Measurements from ENCODE around the gene RPS14.

Gene RPS14

DNA sequence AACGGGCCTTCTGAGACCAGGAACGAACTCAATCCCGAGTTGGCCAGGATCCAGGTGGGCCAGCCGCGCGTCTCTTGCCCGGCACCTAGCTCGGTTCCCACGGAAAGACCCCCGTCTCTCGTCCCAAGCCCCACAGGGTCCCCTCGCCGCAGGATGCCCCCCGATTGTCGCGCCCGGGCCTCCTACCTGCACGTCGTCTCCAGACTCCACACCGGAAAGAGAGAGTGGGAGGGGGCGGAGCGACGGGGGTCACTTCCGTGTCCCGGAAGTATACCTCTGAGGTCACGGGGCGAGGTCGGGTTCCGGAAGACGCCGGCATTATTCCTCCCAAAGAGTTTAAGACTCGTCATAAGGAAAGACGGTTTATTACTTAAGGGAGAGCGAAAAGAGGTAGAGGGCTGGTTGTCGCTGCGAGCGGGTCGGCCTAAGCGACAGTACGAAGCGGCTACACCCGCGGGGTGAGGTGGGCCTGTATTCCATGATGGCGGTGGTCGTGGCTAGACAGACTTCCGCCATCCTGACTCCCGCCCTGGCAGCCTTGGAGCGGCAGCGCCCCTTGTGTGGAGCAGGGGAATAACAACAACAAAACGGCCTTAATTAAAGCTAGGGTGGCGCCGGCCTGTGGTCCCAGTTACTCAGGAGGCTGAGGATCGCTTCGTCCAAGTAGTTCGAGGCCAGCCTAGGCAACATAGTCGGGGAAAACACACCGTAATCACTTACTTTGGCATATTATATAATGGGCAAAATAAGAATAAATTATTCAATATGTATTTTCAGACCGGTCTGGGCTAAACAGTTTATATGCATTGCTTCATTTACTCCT is at the start of gene RPS14:
Gene RPS14 (minus strand): TSS at position 223 of the 823 bp plus-strand sequence. CDS start 2,006 bp downstream, outside the sequence.
- DNase-seq (ENCODE audit: low read depth in 2 of 2) = peak; percentile 87 to 92

DNA sequence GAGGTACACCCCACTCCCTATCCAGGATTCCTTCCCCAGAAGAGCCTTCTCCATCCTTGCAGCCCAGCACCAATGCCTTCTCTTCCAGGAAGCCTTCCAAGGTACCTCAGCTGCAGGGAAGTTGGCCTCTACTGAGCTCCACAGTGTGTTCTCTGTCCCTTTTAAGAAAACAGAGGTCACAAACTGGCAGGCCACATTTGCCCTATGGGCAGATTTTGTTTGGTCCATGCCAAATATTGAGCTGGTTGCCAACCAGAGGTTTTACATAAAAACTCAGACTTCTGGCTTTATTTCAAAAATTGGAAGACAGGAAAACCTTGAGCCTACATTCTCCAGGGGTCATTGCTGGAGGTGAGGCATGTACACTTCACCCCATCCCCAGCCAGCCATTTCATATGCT is 49.4 kb upstream of the RPS14 start:
- no peak for DNase-seq (ENCODE audit: low read depth in 2 of 2)

GRCh38 chr5:150498501-150498900 is 49.0 kb upstream of the RPS14 start:
- no peak for DNase-seq (ENCODE audit: low read depth in 2 of 2)

GRCh38 chr5:150497989-150498317 is 48.4 kb upstream of the RPS14 start:
- no peak for DNase-seq (ENCODE audit: low read depth in 2 of 2)

DNA sequence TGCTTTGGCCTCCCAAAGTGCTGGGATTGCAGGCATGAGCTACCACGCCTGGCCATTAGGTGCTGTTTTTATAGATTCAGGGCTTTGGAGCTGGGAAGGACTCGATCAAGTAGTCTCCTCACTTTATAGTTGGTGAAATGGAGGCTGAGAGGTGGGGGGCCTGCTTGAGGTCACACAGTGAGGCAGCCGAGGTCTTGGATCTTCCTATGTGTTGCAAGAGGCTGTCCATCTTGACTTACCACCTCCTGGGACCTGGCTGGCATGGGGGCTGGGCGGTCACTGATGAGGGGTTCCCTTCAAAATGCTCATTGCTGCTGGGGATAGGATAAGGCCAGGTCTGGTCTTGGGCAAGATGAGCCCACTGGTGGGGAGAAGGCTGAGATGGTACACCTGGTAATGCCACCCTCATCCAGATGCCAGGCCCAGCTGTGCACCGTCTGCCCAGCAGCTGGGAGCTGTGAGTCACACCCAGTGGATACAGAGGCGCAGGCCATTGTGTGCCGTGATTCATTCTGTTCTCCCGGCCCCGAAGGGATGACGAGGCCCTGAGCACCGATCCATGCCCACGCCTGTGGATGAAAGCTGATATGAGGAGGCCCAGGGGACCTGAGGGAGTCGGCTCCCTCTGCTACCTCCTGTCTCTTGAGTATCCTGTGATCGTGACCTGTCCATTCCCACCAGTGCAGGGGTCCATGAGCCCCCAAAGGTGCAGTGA is 47.9 kb upstream of the RPS14 start:
- no peak for DNase-seq (ENCODE audit: low read depth in 2 of 2)

- DNase-seq (ENCODE audit: low read depth in 2 of 2) = no peak
Measured at GRCh38 chr5:150496534-150496933, 47.0 kb upstream of the RPS14 start.

DNA sequence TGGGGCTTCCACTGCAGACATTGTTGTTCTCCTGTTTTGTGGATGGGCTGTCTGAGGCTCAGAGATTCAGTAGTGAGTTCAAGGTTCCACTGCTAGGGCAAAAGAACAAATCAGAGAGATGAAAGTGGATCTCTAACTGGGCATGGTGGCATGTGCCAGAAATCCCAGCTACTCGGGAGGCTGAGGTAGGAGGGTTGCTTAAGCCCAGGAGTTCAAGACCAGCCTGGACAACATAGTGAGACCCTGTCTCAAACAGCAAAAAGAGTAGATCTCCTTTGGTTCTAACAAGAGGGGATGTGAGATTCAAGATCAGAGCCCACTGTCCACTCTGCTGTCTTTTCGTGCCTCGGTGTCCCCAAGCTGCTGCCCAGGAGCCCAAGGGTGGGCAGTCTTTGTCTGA is 46.6 kb upstream of the RPS14 start:
- DNase-seq (ENCODE audit: low read depth in 2 of 2) = no peak

- no peak for DNase-seq (ENCODE audit: low read depth in 2 of 2)
Measured at GRCh38 chr5:150492621-150493020, 43.1 kb upstream of the RPS14 start.

GRCh38 chr5:150491876-150492275 is 42.3 kb upstream of the RPS14 start:
- no peak for DNase-seq (ENCODE audit: low read depth in 2 of 2)

DNA sequence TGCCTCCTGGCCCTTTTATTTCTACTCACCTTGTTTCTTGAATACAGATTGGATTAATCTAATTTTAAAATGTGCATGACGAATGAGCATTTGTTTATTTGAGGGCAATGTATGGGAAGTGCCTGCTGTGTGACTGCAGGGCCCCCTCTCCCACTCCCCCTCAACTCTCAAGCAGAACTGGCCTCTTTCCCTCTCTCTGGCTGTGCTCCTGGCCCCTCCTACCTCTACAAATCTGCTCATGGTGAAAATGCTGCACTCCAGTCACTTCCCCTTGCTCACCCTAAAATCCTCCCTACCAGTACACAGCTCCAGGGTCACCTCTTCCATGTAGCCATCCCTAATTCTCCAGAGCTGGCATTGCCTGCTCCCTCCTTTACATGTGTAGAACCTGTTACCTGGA is 41.2 kb upstream of the RPS14 start:
- no peak for DNase-seq (ENCODE audit: low read depth in 2 of 2)

- DNase-seq (ENCODE audit: low read depth in 2 of 2) = no peak
Measured at GRCh38 chr5:150490296-150490669, 40.7 kb upstream of the RPS14 start.

- DNase-seq (ENCODE audit: low read depth in 2 of 2) = no peak
Measured at GRCh38 chr5:150489360-150490295, 40.1 kb upstream of the RPS14 start.

DNA sequence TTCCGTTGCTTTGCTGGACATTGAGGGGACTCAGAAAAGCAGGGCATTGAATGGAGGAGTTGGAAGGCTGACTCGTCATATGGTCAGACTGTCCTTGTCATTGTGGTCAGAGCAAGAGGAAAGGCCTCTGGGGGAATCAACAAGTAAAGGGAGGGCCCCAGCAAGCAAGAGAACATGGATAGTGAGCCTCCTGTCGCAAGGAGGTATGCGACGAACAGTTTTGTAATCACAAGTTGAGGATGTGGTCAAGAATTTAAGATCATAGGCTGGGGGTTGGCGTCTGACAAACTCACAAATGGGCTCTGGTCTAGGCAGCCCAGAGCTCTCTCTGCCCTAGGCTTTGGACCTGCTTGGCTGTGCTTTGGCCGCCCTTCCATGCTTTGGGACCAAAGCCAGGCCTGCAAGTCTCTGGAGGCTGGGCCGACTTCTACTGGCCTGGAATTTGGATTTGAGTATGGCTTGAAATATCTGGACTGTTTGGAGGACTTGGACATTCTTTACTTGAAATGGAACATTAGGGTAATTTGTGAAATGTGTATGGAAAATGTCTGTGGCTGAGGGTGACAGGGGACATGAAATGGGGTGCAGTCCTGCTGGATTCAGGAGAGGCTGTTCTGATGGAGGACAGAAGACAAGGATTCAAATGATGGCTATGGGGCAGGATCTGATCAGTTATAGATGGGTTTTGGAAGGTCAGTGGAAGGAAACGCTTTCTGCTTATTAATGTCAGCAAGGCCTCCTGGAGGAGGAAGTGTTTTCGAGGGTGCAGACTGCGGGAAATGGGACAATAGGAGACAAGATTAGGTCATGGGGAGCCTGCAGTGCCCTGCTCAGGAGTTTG is 39.2 kb upstream of the RPS14 start:
- no peak for DNase-seq (ENCODE audit: low read depth in 2 of 2)

GRCh38 chr5:150487199-150488061 is 37.9 kb upstream of the RPS14 start:
- DNase-seq (ENCODE audit: low read depth in 2 of 2) = no peak

- no peak for DNase-seq (ENCODE audit: low read depth in 2 of 2)
Measured at GRCh38 chr5:150486402-150487198, 37.1 kb upstream of the RPS14 start.

DNA sequence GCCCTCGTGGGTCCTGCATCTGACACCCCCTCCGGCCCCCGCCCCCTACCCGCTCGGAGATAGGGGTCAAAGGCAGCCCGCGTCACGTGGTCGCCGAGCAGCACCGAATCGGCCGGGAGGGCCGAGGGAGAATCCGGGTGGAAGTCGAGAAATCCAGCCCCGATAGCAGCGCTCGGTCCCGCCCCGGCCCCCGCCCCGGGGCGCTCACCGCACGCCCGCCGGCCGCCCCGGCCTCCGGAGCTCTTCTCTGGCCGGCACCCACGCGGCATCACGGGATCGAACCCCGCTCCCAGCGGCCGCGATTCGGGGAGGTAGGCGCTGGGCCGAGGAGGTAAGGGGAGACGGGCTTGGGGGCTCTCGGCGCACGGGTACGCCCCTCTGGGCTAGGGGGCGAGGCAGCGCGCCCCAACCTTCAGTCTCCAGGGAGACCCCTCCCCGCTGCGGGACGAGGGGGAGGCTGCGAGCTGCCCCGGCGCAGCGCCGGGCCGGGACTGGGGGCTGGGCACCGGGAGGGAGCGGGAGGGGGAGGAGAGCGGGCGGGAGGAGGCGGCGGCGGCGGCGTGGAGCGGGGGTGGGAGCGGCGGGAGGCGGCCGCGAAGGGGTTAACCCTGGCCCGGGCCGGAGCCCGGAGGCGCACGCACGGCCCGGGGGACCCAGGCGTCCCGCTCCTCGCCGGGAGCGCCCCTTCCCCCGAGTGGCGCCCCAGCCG is 36.3 kb upstream of the RPS14 start:
- no peak for DNase-seq (ENCODE audit: low read depth in 2 of 2)

DNA sequence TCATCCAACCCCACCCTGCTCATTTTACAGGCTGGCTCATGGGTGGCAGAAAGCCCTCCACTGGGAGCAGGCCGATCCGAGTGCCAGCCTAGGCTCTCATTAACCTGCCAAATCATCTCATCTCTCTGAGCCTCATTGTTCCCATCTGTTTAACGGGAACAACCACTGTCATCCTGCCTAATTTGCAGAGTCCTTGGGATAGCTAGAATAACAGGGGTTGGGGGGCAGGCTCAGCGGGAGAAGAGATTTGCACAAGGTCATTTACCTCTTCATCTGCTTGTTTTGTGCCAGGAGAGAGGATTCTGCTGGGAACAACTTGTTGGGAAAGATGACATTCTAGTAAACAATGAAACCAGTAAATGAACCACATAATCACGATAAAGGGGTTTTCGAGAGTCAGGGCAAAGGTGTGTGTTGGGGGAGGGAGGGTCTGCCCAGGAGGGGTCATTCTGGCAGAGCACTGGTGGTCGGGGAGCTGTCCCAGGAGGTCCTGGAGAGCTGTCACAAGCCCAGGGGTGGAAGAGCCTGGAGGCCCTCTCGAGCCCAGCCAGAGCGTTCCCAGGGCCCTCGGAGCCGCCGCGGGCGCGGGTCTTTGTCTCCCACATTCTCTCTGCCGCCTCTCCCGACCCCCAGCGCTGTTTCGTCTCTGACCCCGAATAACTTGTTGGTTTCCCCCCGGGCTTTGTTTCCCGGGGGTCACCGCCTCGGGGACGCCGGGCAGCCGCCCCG is 35.6 kb upstream of the RPS14 start:
- no peak for DNase-seq (ENCODE audit: low read depth in 2 of 2)

DNA sequence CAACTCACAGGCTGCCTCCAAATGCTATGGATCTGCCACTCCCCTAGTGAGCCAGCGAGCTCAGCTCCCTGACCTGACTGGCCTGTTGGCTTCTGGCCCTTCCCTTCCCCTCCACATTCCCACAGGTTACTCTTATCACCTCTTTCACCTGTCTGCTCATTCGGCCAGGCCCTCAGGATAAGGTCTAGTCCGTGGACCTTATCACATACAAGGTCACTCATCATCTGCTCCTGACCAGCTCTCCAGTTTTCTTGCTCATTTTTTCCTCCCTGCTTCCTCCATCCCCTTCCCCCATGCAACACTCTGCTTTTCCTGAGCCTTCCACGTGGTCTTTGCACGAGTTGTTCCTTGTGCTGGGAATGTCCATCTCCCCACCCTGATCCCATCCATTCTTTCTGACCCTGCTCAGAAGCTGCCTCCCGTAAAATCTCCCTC is 32.5 kb upstream of the RPS14 start:
- no peak for DNase-seq (ENCODE audit: low read depth in 2 of 2)
